GM21447 (cell line): Measurements from ENCODE around the gene TSPO2.
"Not testable (repeated sequence)": the region's sequence is repeated elsewhere in the genome, so short reads cannot be mapped to it uniquely, and the experiment has no call there.

Experiments
- ATAC-seq: cut with Tn5 transposase; IDR thresholded peaks from one replicate; pipeline ENCODE4 v1.9.1; 2021; ENCODE audit not compliant: unreplicated experiment

Gene TSPO2, protein sequence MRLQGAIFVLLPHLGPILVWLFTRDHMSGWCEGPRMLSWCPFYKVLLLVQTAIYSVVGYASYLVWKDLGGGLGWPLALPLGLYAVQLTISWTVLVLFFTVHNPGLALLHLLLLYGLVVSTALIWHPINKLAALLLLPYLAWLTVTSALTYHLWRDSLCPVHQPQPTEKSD

GRCh38 chr6:41042226-41043055 lies at the start of gene TSPO2:
TSPO2 (plus strand) TSS chr6:41042467; CDS start chr6:41042986, 519 bp downstream.
- no peak for ATAC-seq

DNA sequence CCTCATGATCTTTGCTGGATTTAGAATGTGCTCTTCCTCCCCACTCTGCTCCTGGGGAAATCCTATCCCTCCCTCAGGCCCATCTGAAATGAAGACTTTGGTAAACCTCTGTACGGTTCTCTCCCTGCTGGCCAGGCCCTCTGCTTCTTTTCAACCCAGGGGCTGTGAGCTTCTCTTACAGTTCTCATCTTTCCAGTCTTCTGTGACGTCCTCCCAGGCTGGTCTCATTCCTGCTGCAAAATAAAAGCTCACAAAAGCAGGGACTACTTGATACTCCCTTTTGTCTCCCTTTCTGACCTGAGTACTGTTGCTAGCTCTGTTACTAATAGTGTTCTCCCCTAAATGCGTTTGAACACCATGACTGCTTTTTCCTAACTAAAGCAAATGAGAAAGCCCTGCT lies 49.5 kb upstream of the TSPO2 start:
- ATAC-seq, result no peak

DNA sequence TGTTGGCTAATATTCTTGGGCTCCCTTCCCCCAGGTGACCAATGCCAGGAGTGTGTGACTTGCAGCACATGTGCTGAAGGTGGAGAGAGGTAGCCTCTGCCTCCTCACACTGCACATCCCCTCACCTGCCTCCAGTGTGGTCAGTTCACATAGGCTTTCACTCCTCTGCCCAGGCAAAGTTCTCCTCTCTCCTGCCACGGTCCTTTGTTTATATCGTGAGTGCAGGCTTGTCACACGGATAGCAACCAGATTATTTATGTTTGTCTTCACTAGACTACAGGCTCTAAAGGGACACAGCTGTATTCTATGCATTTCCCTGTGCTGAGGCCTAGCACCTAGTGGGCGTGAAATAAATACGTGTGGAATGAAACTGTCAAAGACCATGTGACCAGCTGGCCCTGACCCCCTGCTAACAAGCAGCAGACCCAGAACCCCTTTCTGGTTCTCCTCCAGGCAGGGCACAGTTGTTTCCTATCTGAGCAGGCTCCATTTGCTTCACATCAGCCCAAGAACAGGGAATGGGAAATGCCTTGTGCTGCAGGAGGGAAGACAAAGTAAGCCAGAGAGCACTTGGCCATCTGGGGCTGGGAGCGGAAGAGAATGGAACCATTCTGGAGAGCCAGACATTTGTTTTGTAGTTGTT lies 45.6 kb upstream of the TSPO2 start:
- ATAC-seq, result no peak

- ATAC-seq, result no peak
Measured at GRCh38 chr6:40997234-40997957, 44.9 kb upstream of the TSPO2 start.

GRCh38 chr6:40998661-40999060 lies 43.6 kb upstream of the TSPO2 start:
- ATAC-seq, result no peak

- ATAC-seq, result no peak
Measured at GRCh38 chr6:40999569-40999968, 42.7 kb upstream of the TSPO2 start.

DNA sequence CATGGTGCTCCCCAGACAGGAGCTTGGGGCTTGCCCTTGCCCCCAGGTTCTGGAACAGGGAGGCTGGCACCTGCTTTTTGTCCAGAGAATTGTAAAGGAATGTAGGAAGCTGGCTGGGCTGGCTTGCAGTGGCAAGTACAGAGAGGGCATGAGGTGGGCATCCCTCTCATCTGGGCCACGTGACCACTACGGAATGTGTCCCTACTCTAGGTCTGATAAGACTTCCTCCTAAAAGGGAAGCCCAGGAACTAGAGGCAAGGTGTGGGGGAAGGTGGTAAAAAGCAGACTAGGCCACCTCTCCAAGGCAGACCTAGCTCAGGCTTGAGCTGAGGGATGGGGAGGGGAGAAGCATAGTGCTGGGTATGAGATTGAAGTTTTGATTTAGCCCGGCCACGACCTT lies 42.0 kb upstream of the TSPO2 start:
- ATAC-seq, result no peak

- no peak for ATAC-seq
Measured at GRCh38 chr6:41002168-41002567, 40.1 kb upstream of the TSPO2 start.

- ATAC-seq, result not testable (repeated sequence)
Measured at GRCh38 chr6:41006217-41006616, 36.0 kb upstream of the TSPO2 start.

DNA sequence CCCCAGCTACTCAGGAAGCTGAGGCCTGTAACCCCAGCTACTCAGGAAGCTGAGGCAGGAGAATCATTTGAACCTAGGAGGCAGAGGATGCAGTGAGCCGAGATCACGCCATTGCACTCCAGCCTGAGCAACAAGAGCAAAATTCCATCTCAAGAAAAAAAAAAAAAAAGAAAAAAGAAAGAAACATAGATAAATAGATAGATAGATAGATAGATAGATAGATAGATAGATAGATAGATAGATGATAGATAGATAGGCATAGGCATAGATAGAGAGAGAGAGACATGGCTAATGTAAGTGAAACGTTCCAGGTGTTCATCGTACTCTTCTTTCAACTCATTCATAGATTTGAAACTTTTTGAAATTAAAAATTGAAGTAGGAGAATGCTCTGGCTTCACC lies 35.3 kb upstream of the TSPO2 start:
- not testable (repeated sequence) for ATAC-seq

- ATAC-seq, result no peak
Measured at GRCh38 chr6:41008011-41008410, 34.3 kb upstream of the TSPO2 start.

DNA sequence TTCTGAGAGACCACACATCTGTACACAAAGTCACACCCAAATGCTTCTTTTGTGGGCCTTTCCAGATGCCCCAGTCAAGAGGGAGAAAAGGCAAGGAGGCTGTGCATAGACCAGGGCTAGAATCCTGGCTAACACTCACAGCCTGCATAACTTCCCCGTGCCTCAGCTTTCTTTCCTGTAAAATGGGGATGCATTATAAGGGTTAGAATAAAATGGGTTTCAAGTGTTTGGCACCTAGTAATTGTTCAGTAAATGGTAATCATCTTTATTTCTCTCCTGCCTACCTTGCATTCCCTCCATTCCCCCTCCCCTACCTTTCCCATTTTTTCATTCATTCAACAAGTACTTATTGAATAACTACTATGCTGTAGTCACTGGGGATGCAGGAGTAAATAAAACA lies 32.6 kb upstream of the TSPO2 start:
- no peak for ATAC-seq

GRCh38 chr6:41011673-41012072 lies 30.6 kb upstream of the TSPO2 start:
- ATAC-seq, result no peak

GRCh38 chr6:41013466-41014153 lies 28.7 kb upstream of the TSPO2 start:
- ATAC-seq, result no peak

DNA sequence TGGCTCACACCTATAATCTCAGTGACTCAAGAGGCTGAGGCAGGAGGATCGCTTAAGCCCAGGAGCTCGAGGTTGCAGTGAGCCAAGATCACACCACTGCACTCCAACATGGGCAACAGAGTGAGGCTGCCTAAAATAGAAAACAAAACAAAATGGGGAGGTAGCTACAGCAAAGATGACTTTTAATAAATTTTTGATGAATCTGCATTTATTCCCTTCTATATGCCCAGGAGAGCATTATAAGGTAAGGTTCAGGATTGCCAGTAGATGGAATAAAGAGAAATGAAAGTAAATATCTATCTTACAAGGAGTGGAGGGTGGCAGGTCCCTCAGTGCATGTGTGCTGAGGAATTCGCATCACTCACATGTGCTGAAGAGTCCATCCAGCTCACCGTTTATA lies 27.5 kb upstream of the TSPO2 start:
- no peak for ATAC-seq

DNA sequence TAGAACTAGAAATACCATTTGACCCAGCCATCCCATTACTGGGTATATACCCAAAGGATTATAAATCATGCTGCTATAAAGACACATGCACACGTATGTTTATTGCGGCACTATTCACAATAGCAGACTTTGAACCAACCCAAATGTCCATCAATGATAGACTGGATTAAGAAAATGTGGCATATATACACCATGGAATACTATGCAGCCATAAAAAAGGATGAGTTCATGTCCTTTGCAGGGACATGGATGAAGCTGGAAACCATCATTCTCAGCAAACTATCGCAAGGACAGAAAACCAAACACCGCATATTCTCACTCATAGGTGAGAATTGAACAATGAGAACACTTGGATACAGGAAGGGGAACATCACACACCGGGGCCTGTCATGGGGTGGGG lies 26.4 kb upstream of the TSPO2 start:
- ATAC-seq, result not testable (repeated sequence)

GRCh38 chr6:41017663-41018062 lies 24.6 kb upstream of the TSPO2 start:
- ATAC-seq, result no peak

- no peak for ATAC-seq
Measured at GRCh38 chr6:41021832-41022231, 20.4 kb upstream of the TSPO2 start.

DNA sequence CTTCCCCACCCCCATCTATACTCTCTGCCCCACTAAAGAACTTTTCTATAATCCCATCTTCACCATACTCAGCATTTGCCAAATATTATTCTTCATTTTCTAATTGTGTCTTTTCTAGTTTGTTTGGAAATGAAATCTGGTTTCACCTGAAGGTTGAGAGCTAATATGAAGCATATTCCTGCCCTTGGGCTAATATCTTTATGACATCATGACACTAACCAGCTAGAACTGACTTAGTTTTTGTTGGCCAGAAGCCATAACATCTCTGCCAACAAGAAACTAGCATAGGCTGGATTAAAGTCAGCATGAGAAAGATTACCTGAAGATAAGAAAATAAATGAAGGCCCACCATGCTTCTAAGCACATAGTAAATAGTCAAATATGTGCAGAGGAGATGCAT lies 20.0 kb upstream of the TSPO2 start:
- no peak for ATAC-seq

- ATAC-seq, result no peak
Measured at GRCh38 chr6:41023114-41023513, 19.2 kb upstream of the TSPO2 start.

DNA sequence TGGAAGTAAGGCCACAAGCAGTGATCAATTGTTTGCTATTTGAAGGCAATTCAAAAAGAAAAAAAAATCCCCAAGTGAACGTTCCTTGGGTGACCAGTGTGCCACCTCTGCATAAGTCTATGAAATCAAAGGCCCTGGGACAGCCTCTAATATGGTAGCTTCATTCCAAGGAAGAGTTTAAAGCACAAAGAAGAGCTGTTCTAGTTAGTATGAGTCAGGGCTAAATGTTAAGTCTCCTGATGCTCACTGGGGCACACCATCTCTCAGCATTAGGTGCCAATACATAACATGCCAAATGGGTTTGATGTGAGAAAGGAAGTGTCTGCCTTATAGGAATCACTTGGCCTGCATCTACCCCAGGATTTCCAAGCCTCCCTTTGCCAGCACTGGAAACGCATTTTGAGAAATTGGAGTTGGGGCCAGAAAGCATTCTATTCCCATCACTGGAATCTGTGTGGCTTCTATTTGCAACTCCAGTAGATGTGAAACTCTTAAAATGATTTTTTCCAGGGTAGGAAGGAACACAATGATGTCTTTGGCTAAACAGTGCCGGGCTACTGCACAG lies 16.2 kb upstream of the TSPO2 start:
- ATAC-seq, result no peak
